Ecto neural progenitor cell (in vitro differentiated cells): ENCODE results near the gene DENND1A.
A peak's percentile ranks its signal among the peaks of the same experiment; 100 is the strongest.
"Not testable (repeated sequence)": the region's sequence is repeated elsewhere in the genome, so short reads cannot be mapped to it uniquely, and the experiment has no call there.

Experiments used
- DNase-seq: peaks from one replicate; pipeline ENCODE4 v3.0.0-alpha.2; 2018; ENCODE audit warnings: low spot score

Gene DENND1A

GRCh38 chr9:123652416-123652815 is 277.5 kb downstream of the DENND1A start:
- no peak for DNase-seq

- DNase-seq, result no peak
These were observed 278.1 kb downstream of the DENND1A start for GRCh38 chr9:123651871-123652270.

- no peak for DNase-seq
These were observed 278.7 kb downstream of the DENND1A start for GRCh38 chr9:123651273-123651672.

- DNase-seq, result no peak
These were observed 280.0 kb downstream of the DENND1A start for GRCh38 chr9:123649909-123650308.

GRCh38 chr9:123647145-123647544 is 282.8 kb downstream of the DENND1A start:
- no peak for DNase-seq

- no peak for DNase-seq
These were observed 284.2 kb downstream of the DENND1A start for GRCh38 chr9:123645762-123646161.

- DNase-seq, result no peak
These were observed 284.8 kb downstream of the DENND1A start for GRCh38 chr9:123645126-123645525.

- DNase-seq, result no peak
These were observed 286.4 kb downstream of the DENND1A start for GRCh38 chr9:123643518-123643917.

- no peak for DNase-seq
These were observed 287.3 kb downstream of the DENND1A start for GRCh38 chr9:123642291-123643278.

GRCh38 chr9:123640792-123641222 is 289.1 kb downstream of the DENND1A start:
- no peak for DNase-seq

GRCh38 chr9:123639743-123640142 is 290.2 kb downstream of the DENND1A start:
- no peak for DNase-seq

- DNase-seq, result no peak
These were observed 291.8 kb downstream of the DENND1A start for GRCh38 chr9:123637945-123638634.

GRCh38 chr9:123637606-123637944 is 292.4 kb downstream of the DENND1A start:
- DNase-seq, result no peak

- not testable (repeated sequence) for DNase-seq
These were observed 293.1 kb downstream of the DENND1A start for GRCh38 chr9:123636805-123637204.

GRCh38 chr9:123631862-123632261 is 298.1 kb downstream of the DENND1A start:
- no peak for DNase-seq

GRCh38 chr9:123630233-123630632 is 299.7 kb downstream of the DENND1A start:
- no peak for DNase-seq

GRCh38 chr9:123629531-123629930 is 300.4 kb downstream of the DENND1A start:
- DNase-seq, result no peak

GRCh38 chr9:123622711-123623241 is 307.1 kb downstream of the DENND1A start:
- DNase-seq, result no peak

GRCh38 chr9:123620239-123620638 is 309.7 kb downstream of the DENND1A start:
- peak; percentile 7 for DNase-seq

GRCh38 chr9:123617952-123618678 is 311.8 kb downstream of the DENND1A start:
- DNase-seq, result peak; percentile 30

GRCh38 chr9:123617286-123617685 is 312.6 kb downstream of the DENND1A start:
- peak; percentile 20 for DNase-seq

GRCh38 chr9:123616707-123617106 is 313.2 kb downstream of the DENND1A start:
- peak; percentile 17 for DNase-seq
